ENCODE measurements around the gene CEP83. TPM values are rescaled to one million over a fixed set of nuclear protein-coding genes. Genes with fewer than 3 reads are reported as not detected.

The CEP83 gene
- total and polyA plus RNA-seq, 12 donors = 4.2 to 20.5 (median 10.2) TPM

GRCh38 chr12:94379479-94380113 is 80.1 kb downstream of the CEP83 start:
- peaks cover 0 to 12% (median 6%) of the 10 kb centered on the region in 11 donors for H3K9me3 ChIP-seq
- H3K27ac ChIP-seq = no peak overlapping the region
- intact Hi-C loops (cut with DNase I) = no loop called here
- DNase-seq = no peak
- TF ChIP-seq CTCF (IDR thresholded peaks at IDR 0.05) = no peak
- H3K4me3 ChIP-seq = no peak overlapping the region
- H3K27me3 ChIP-seq = no peaks in the 10 kb centered on the region
- no peaks in the 10 kb centered on the region for H3K4me1 ChIP-seq
- WGBS, 2 donors = 81 to 86% methylated on average over 3 of the region's 3 CpGs
- peaks cover 0 to 35% (median 0%) of the 10 kb centered on the region in 9 donors for H3K36me3 ChIP-seq
- no peak for ATAC-seq

- Histone ChIP-seq H3K27me3 (no peaks in the 10 kb centered on the region), H3K4me1 (no peaks in the 10 kb centered on the region), H3K9me3 (no peaks in the 10 kb centered on the region), H3K4me3 (no peak overlapping the region), H3K27ac (no peak overlapping the region), H3K36me3 (peaks cover 0 to 32% (median 0%) of the 10 kb centered on the region in 9 donors)
- DNase-seq (no peak), ATAC-seq (no peak)
- WGBS, 2 donors = 73 to 98% methylated on average over 2 of the region's 2 CpGs
- TF ChIP-seq CTCF (IDR thresholded peaks at IDR 0.05) = no peak
- intact Hi-C loops (cut with DNase I) = no loop called here
Measured at GRCh38 chr12:94377599-94377998, 82.1 kb downstream of the CEP83 start.

GRCh38 chr12:94374124-94374523 is 85.5 kb downstream of the CEP83 start:
- 90 to 96% methylated on average over 2 of the region's 2 CpGs for WGBS, 2 donors
- Histone ChIP-seq H3K36me3 (peaks cover 0 to 32% (median 0%) of the 10 kb centered on the region in 9 donors), H3K27me3 (no peaks in the 10 kb centered on the region), H3K4me3 (no peak overlapping the region), H3K9me3 (no peaks in the 10 kb centered on the region), H3K4me1 (no peaks in the 10 kb centered on the region), H3K27ac (no peak overlapping the region)
- DNase-seq (no peak), ATAC-seq (no peak)
- intact Hi-C loops (cut with DNase I) = no loop called here
- TF ChIP-seq CTCF (IDR thresholded peaks at IDR 0.05) = no peak

- WGBS, 2 donors = 97 to 98% methylated on average over 2 of the region's 2 CpGs
- H3K4me3 ChIP-seq = no peak overlapping the region
- no peak for TF ChIP-seq CTCF (IDR thresholded peaks at IDR 0.05)
- no peaks in the 10 kb centered on the region for H3K27me3 ChIP-seq
- peaks cover 0 to 31% (median 5%) of the 10 kb centered on the region in 9 donors for H3K36me3 ChIP-seq
- intact Hi-C loops (cut with DNase I) = no loop called here
- ATAC-seq = no peak
- no peaks in the 10 kb centered on the region for H3K9me3 ChIP-seq
- H3K4me1 ChIP-seq = no peaks in the 10 kb centered on the region
- no peak overlapping the region for H3K27ac ChIP-seq
- no peak for DNase-seq
Measured at GRCh38 chr12:94372461-94372860, 87.2 kb downstream of the CEP83 start.

Data from heart right ventricle (tissue), 16 donors.